K562 (cell line): ENCODE measurements around the gene AFAP1. TPM values are rescaled to one million over a fixed set of nuclear protein-coding genes. Genes with fewer than 3 reads are reported as not detected.

Experiments
- polyA plus RNA-seq, 8 experiments: library from polyadenylated mRNA; depleted of rRNA in 4 of 8; stranded (reverse) in 5 of 8; unstranded in 3 of 8; fragments of >200 nt; fragmentation: Nextera tagmentation in 2 of 8; fragmentation: Illumina TruSeq in 1 of 8; extraction: Ambion mirVana in 2 of 8; extraction: Trizol in 1 of 8; gene quantifications; 2 replicates each; pipeline versions ENCODE4 v1.2.1 to v1.2.3, GENCODE V29; 2011 to 2014; ENCODE audit warnings: inconsistent platforms in 1 of 8, missing spikeins in 1 of 8
- total RNA-seq, 7 experiments: library from RNA; depleted of rRNA in 6 of 7; stranded (reverse); fragments of >200 nt in 6 of 7; fragmentation: Illumina TruSeq in 2 of 7; extraction: Trizol in 2 of 7; gene quantifications; 2 replicates each; pipeline versions ENCODE4 v1.2.1 to v1.2.3, GENCODE V29; 2011 to 2021; ENCODE audit warnings: low replicate concordance in 1 of 7

Gene AFAP1
- total and polyA plus RNA-seq, 9 of the 15 experiments (the other 6 are each of a cell fraction or from before 2014, with no cell fraction given), result 0.07 to 0.42 (median 0.12) TPM; not detected in 1

Other genes with a start within 250 kb of the AFAP1 start
- not detected in 2 replicates for gene ABLIM2, start 219.0 kb upstream of the AFAP1 start, total RNA-seq (2014; rRNA removed)
- gene ABLIM2, start 219.0 kb upstream of the AFAP1 start, total RNA-seq (2014; rRNA removed; fragmentation: Illumina TruSeq; extraction: Trizol), result not detected in 2 replicates
- not detected in 2 replicates for gene ABLIM2, start 219.0 kb upstream of the AFAP1 start, total RNA-seq (2015; rRNA removed; fragmentation: Illumina TruSeq; extraction: Trizol)
- gene ABLIM2, start 219.0 kb upstream of the AFAP1 start, total RNA-seq (2021), result not detected in 2 replicates
- not detected in 2 replicates for gene ABLIM2, start 219.0 kb upstream of the AFAP1 start, polyA plus RNA-seq (2011; rRNA removed)
- not detected in 2 replicates for gene ABLIM2, start 219.0 kb upstream of the AFAP1 start, polyA plus RNA-seq (2014; fragmentation: Illumina TruSeq; extraction: Trizol)
- not detected for gene ABLIM2, start 219.0 kb upstream of the AFAP1 start, polyA plus RNA-seq (2014; fragmentation: Nextera tagmentation; extraction: Ambion mirVana)
- gene ABLIM2, start 219.0 kb upstream of the AFAP1 start, polyA plus RNA-seq (2014; rRNA removed), result not detected in 2 replicates